Heart left ventricle (tissue), 16 donors: ENCODE data around the gene ITGB5. TPM values are rescaled to one million over a fixed set of nuclear protein-coding genes. Genes with fewer than 3 reads are reported as not detected.

Experiments
- ATAC-seq, 4 donors: fragments of 200-7000 bp; cut with Tn5 transposase; one replicate each; pipeline ENCODE4 v1.9.1; 2020 to 2022; ENCODE audit warnings: moderate library complexity in 4 of 4, mild to moderate bottlenecking in 3 of 4, moderate number of reproducible peaks in 1 of 4
- DNase-seq, 5 donors: peaks; one replicate each; pipeline ENCODE4 v3.0.0-alpha.2; 2020
- H3K27ac ChIP-seq, 12 donors: fragments of 200-600 bp; sonication (generic) in 4 of 12; one replicate each; pipeline versions ENCODE4 v1.5.0 to v1.8.0; 2016 to 2022; ENCODE audit warnings: mild to moderate bottlenecking in 2 of 12
- H3K27me3 ChIP-seq, 9 donors: fragments of 200-600 bp; sonication (generic) in 2 of 9; one replicate each; pipeline versions ENCODE4 v1.5.1 to v1.8.0; 2016 to 2022; ENCODE audit warnings: mild to moderate bottlenecking in 3 of 9
- H3K36me3 ChIP-seq, 9 donors: fragments of 200-600 bp; sonication (generic) in 2 of 9; one replicate each; pipeline versions ENCODE4 v1.5.0 to v1.8.0; 2018 to 2022; ENCODE audit warnings: mild to moderate bottlenecking in 2 of 9
- H3K4me1 ChIP-seq, 12 donors: fragments of 200-600 bp; sonication (generic) in 4 of 12; one replicate each; pipeline versions ENCODE4 v1.5.0 to v1.8.0; 2016 to 2022; ENCODE audit warnings: mild to moderate bottlenecking in 3 of 12
- H3K4me3 ChIP-seq, 12 donors: fragments of 200-600 bp; sonication (generic) in 4 of 12; one replicate each; pipeline versions ENCODE4 v1.5.0 to v1.8.0; 2017 to 2022; ENCODE audit warnings: mild to moderate bottlenecking in 9 of 12, moderate library complexity in 4 of 12
- H3K9me3 ChIP-seq, 12 donors: fragments of 200-600 bp; sonication (generic) in 4 of 12; one replicate each; pipeline versions ENCODE4 v1.5.0 to v1.8.0; 2016 to 2022; ENCODE audit warnings: mild to moderate bottlenecking in 1 of 12
- POLR2A ChIP-seq, 2 donors: fragments of 450-650 bp; IDR thresholded peaks; one replicate each; pipeline ENCODE4 v1.6.1; 2017; ENCODE audit warnings: antibody characterized with exemption in 2 of 2, mild to moderate bottlenecking in 2 of 2, moderate library complexity in 2 of 2
- WGBS, 4 donors: extraction: QIAGEN DNeasy Blood & Tissue Kit in 2 of 4; methylation state at CpG; one replicate each; pipeline versions ENCODE4 v1.1.5 to v1.1.7; 2013 to 2018; 5-methylcytosine and 5-hydroxymethylcytosine counted together
- intact Hi-C, 10 donors: fragments of 100-400 bp; cut with DNase I; formaldehyde crosslinking; loops; one replicate each; pipeline versions ENCODE4 v1.11.1 to v1.14.2; 2022
- polyA plus RNA-seq, 2 donors: library from polyadenylated mRNA; stranded (reverse); fragments of 200-250 nt; gene quantifications; one replicate each; pipeline ENCODE4 v1.2.3, GENCODE V29; 2013
- total RNA-seq, 9 donors: library from RNA; depleted of rRNA in 2 of 9; stranded (reverse); fragments of >200 nt in 2 of 9; fragmentation: NEBNext Ultra II Directional in 3 of 9; extraction: Animal tissue kit (Norgen Biotek cat#: 25700) in 3 of 9; gene quantifications; one replicate each; pipeline versions ENCODE4 v1.1.0 to v1.2.4, GENCODE V29; 2016 to 2023
- TF ChIP-seq, protein P1 (sequence below), 12 donors: fragments of 200-600 bp; sonication (generic) in 4 of 12; IDR thresholded peaks; one replicate each; pipeline versions ENCODE4 v1.5.0 to v1.8.0; 2018 to 2022; ENCODE audit warnings: antibody characterized with exemption in 12 of 12, mild to moderate bottlenecking in 5 of 12
- donor health status: ischemic (EF 13 %, LVEDD 7.1; RV severe dilation, severe dysfunction).
- donor health status: healthy with polysubstance abuse.
- donor health status: DM: no; HTN: yes; CAD: no.
- donor health status: DM: no; HTN: no; CAD: no.
- donor health status: ischemic (EF 25% LVEDD 6.9; RV normal size, moderate dysfunction).
- donor health status: ischemic (EF 25% LVEDD 5.7; RV mildly dilated, moderate dysfunction).
- donor health status: healthy.
- donor health status: DM: yes; HTN: yes; CAD: no.
- donor health status: ischemic (EF 35%, LVEDD 5.7; RV mildly dilated, moderate dysfunction).
- donor health status: nonischemic (EF 11% LVEDD 7.7; RV severe dilation, severe dysfunction).
- donor health status: DM: yes; HTN: yes; CAD: no.
- donor health status: PGD.
- donor health status: ischemic (EF 29% LVEDD 5.4; RV normal size, mild dysfunction).
- donor health status: nonischemic (EF 23%, LVEDD 6.1; RV moderate dilation, normal function).

The ITGB5 gene
- total and polyA plus RNA-seq, 11 donors = 23.1 to 223 (median 118) TPM

GRCh38 chr3:124841517-124841916 is 45.6 kb downstream of the ITGB5 start:
- Histone ChIP-seq H3K4me1 (peaks cover 5 to 71% (median 48%) of the 10 kb centered on the region in 12 donors), H3K36me3 (peaks cover 0 to 40% (median 20%) of the 10 kb centered on the region in 9 donors), H3K27ac (no peak overlapping the region), H3K9me3 (no peaks in the 10 kb centered on the region), H3K27me3 (no peaks in the 10 kb centered on the region), H3K4me3 (no peak overlapping the region)
- DNase-seq (no peak), ATAC-seq (no peak)
- intact Hi-C loops = loop anchor here in 2 of 10 donors (5.0 kb wide), 1 partner anchor 36 kb away; no protein-coding TSS in a partner anchor
- WGBS, 4 donors = 80 to 91% (median 86%) methylated on average over 2 of the region's 2 CpGs
- TF ChIP-seq, protein P1, sequence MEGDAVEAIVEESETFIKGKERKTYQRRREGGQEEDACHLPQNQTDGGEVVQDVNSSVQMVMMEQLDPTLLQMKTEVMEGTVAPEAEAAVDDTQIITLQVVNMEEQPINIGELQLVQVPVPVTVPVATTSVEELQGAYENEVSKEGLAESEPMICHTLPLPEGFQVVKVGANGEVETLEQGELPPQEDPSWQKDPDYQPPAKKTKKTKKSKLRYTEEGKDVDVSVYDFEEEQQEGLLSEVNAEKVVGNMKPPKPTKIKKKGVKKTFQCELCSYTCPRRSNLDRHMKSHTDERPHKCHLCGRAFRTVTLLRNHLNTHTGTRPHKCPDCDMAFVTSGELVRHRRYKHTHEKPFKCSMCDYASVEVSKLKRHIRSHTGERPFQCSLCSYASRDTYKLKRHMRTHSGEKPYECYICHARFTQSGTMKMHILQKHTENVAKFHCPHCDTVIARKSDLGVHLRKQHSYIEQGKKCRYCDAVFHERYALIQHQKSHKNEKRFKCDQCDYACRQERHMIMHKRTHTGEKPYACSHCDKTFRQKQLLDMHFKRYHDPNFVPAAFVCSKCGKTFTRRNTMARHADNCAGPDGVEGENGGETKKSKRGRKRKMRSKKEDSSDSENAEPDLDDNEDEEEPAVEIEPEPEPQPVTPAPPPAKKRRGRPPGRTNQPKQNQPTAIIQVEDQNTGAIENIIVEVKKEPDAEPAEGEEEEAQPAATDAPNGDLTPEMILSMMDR (IDR thresholded peaks at IDR 0.05) = no peak
- no peak for TF ChIP-seq POLR2A (IDR thresholded peaks at IDR 0.05)

DNA sequence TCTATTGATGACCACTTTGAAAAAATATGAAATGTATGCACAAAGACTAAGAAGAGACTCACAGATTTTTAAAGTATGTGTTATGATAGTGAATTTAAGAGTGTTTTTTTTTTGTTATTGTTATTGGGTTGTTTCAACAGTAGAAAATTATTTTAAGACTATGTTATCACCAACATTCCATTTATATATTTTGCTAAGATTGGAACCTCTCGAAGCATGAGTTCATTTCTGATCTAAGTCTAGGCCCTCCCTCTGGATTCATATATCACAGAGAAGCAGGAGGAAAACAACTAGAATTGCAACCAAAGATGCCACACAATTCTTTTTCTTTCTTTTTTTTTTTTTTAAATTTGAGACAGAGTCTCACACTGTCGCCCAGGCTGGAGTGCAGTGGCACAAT is 46.8 kb downstream of the ITGB5 start:
- H3K27me3 ChIP-seq = no peaks in the 10 kb centered on the region
- intact Hi-C loops = loop anchor here in 2 of 10 donors (5.0 kb wide), 1 partner anchor 37 kb away; no protein-coding TSS in a partner anchor
- no peak for ATAC-seq
- WGBS, 4 donors = 70 to 83% (median 74%) methylated on average over 2 of the region's 2 CpGs
- peak overlapping the region in 1 of 12 donors; percentile 78 for H3K27ac ChIP-seq
- DNase-seq = no peak
- TF ChIP-seq, protein P1 (IDR thresholded peaks at IDR 0.05) = no peak
- no peak for TF ChIP-seq POLR2A (IDR thresholded peaks at IDR 0.05)
- H3K4me1 ChIP-seq = peaks cover 5 to 71% (median 52%) of the 10 kb centered on the region in 12 donors
- H3K4me3 ChIP-seq = no peak overlapping the region
- peaks cover 0 to 37% (median 20%) of the 10 kb centered on the region in 9 donors for H3K36me3 ChIP-seq
- H3K9me3 ChIP-seq = no peaks in the 10 kb centered on the region

DNA sequence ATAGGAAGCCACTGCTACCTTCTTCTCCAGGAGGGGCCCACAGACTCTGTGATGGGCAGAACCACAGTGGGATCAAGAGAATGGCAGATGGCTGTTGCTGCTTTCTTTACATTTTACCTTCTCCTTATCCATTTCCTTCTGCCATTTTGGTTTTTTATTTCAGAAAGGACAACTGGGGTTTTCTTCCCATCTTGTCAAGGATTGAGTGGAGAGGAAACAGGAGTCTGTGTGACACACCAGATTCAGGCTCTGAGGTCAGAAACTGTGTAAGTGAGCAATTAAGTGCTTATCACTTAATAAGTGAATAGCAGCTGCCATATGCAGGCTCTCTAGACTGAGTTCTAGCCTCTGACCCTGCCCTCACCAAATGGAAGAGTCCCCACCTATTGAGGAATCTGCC is 47.3 kb downstream of the ITGB5 start:
- Histone ChIP-seq H3K27me3 (no peaks in the 10 kb centered on the region), H3K4me1 (peaks cover 6 to 71% (median 53%) of the 10 kb centered on the region in 12 donors), H3K27ac (peak overlapping the region in 3 of 12 donors; percentile 19 to 79 (median 78)), H3K36me3 (peaks cover 0 to 37% (median 20%) of the 10 kb centered on the region in 9 donors), H3K4me3 (no peak overlapping the region), H3K9me3 (no peaks in the 10 kb centered on the region)
- ATAC-seq (no peak), DNase-seq (no peak)
- intact Hi-C loops = loop anchor here in 7 of 10 donors (5.0 to 10.0 kb wide), 6 partner anchors 37 to 65 kb away; partner anchors contain the start of gene ITGB5 (in 2 of the 7)
- TF ChIP-seq, protein P1 (IDR thresholded peaks at IDR 0.05) = no peak
- no peak for TF ChIP-seq POLR2A (IDR thresholded peaks at IDR 0.05)

DNA sequence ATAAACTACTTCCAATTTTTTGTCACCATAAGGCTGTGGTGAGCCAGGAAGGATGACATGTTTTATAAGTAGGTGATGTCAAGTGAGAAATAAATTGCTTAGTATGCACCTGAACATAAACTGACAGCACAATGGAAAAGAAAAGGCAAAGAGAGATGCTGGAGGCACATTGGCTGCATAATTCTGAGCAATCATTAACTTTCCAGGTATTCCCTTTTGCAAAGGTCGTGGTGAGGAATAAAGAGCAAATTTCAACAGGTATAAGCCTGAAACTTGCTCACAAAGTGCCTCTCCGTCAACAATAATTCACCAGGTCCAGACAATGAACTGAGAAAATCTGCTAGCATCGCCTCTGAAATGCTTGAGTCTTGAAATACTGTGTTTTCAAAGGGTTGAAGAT is 48.2 kb downstream of the ITGB5 start:
- Histone ChIP-seq H3K36me3 (peaks cover 0 to 37% (median 20%) of the 10 kb centered on the region in 9 donors), H3K9me3 (no peaks in the 10 kb centered on the region), H3K27ac (peak overlapping the region in 8 of 12 donors; percentile 78 to 92 (median 83)), H3K27me3 (no peaks in the 10 kb centered on the region), H3K4me1 (peaks cover 9 to 71% (median 54%) of the 10 kb centered on the region in 12 donors), H3K4me3 (no peak overlapping the region)
- intact Hi-C loops = loop anchor here in 6 of 10 donors (5.0 to 10.0 kb wide), 5 partner anchors 43 to 64 kb away; partner anchors contain the start of gene ITGB5 (in 2 of the 6)
- no peak for TF ChIP-seq POLR2A (IDR thresholded peaks at IDR 0.05)
- TF ChIP-seq, protein P1 (IDR thresholded peaks at IDR 0.05) = no peak
- DNase-seq (no peak), ATAC-seq (no peak)
- 95 to 98% (median 97%) methylated on average over 3 of the region's 3 CpGs for WGBS, 4 donors
